GM12864 (cell line): ENCODE data around the gene GIPC2.

Experiments used
- DNase-seq: peaks from one replicate; pipeline ENCODE4 v3.0.0-alpha.2; 2011; ENCODE audit warnings: low read depth
- H3K4me3 ChIP-seq: 2 replicates; pipeline ENCODE4 v1.5.1; 2011; ENCODE audit warnings: mild to moderate bottlenecking, low read depth, low read length, control low read depth
- CTCF ChIP-seq: IDR thresholded peaks from 2 replicates; pipeline ENCODE4 v1.5.1; 2011; ENCODE audit warnings: low read depth, mild to moderate bottlenecking, moderate library complexity, low read length, control low read depth, inconsistent platforms; ENCODE audit errors: missing control alignments

GIPC2 gene

GRCh38 chr1:78005755-78006154 lies 40.0 kb upstream of the GIPC2 start:
- peak overlapping the region; percentile 75 for H3K4me3 ChIP-seq
- DNase-seq = no peak
- no peak for TF ChIP-seq CTCF

- DNase-seq = no peak
- no peak for TF ChIP-seq CTCF
- peak overlapping the region; percentile 75; the same call in 1 of the 2 replicates for H3K4me3 ChIP-seq
These were observed 39.2 kb upstream of the GIPC2 start for GRCh38 chr1:78006521-78006920.

- no peak for DNase-seq
- no peak for TF ChIP-seq CTCF
- H3K4me3 ChIP-seq = peak overlapping the region; percentile 19; the same call in 1 of the 2 replicates
These were observed 38.0 kb upstream of the GIPC2 start for GRCh38 chr1:78007677-78008341.

- H3K4me3 ChIP-seq = no peak overlapping the region
- DNase-seq = no peak
- TF ChIP-seq CTCF = no peak
These were observed 36.5 kb upstream of the GIPC2 start for GRCh38 chr1:78009276-78009675.

GRCh38 chr1:78009836-78010235 lies 35.9 kb upstream of the GIPC2 start:
- no peak for DNase-seq
- no peak for TF ChIP-seq CTCF
- no peak overlapping the region for H3K4me3 ChIP-seq

- TF ChIP-seq CTCF = no peak
- no peak overlapping the region for H3K4me3 ChIP-seq
- no peak for DNase-seq
These were observed 34.7 kb upstream of the GIPC2 start for GRCh38 chr1:78011050-78011449.

GRCh38 chr1:78015148-78015547 lies 30.6 kb upstream of the GIPC2 start:
- no peak overlapping the region for H3K4me3 ChIP-seq
- no peak for DNase-seq
- no peak for TF ChIP-seq CTCF
